Right lobe of liver (tissue), 6 donors: Measurements from ENCODE around the gene DDOST. TPM values are rescaled to one million over a fixed set of nuclear protein-coding genes. Genes with fewer than 3 reads are reported as not detected.

Source experiments
- ATAC-seq, 4 donors: fragments of 200-7000 bp; cut with Tn5 transposase; one replicate each; pipeline ENCODE4 v1.9.1; 2020; ENCODE audit warnings: mild to moderate bottlenecking in 4 of 4, moderate library complexity in 4 of 4
- DNase-seq, 3 donors: peaks; one replicate each; pipeline ENCODE4 v3.0.0-alpha.2; 2020
- H3K27ac ChIP-seq, 3 donors: fragments of 200-600 bp; one replicate each; pipeline ENCODE4 v1.8.0; 2022
- H3K27me3 ChIP-seq, 2 donors: fragments of 200-600 bp; one replicate each; pipeline ENCODE4 v1.8.0; 2022
- H3K36me3 ChIP-seq, 4 donors: fragments of 200-600 bp; sonication (generic) in 1 of 4; one replicate each; pipeline versions ENCODE4 v1.5.1 to v1.8.0; 2017 to 2022; ENCODE audit warnings: control low read depth in 1 of 4
- H3K4me1 ChIP-seq, 4 donors: fragments of 200-600 bp; sonication (generic) in 1 of 4; one replicate each; pipeline versions ENCODE4 v1.5.1 to v1.8.0; 2017 to 2022; ENCODE audit warnings: control low read depth in 1 of 4
- H3K4me3 ChIP-seq, 3 donors: fragments of 200-600 bp; one replicate each; pipeline ENCODE4 v1.8.0; 2022
- H3K9me3 ChIP-seq, 4 donors: fragments of 200-600 bp; sonication (generic) in 1 of 4; one replicate each; pipeline versions ENCODE4 v1.5.1 to v1.8.0; 2017 to 2022; ENCODE audit warnings: control low read depth in 1 of 4
- CTCF ChIP-seq, 4 donors: fragments of 200-600 bp in 3 of 4; fragments of 450-650 bp in 1 of 4; IDR thresholded peaks; one replicate each; pipeline versions ENCODE4 v1.5.1 to v1.8.0; 2016 to 2022; ENCODE audit warnings: antibody characterized with exemption in 4 of 4, mild to moderate bottlenecking in 2 of 4
- POLR2A ChIP-seq: fragments of 450-650 bp; IDR thresholded peaks from one replicate; pipeline ENCODE4 v1.6.1; 2017; ENCODE audit warnings: antibody characterized with exemption, mild to moderate bottlenecking
- WGBS: methylation state at CpG from one replicate; pipeline ENCODE4 v1.1.6; 2018; ENCODE audit warnings: low coverage, low lambda C conversion rate; ENCODE audit not compliant: insufficient coverage; ENCODE audit errors: missing lambda C conversion rate; 5-methylcytosine and 5-hydroxymethylcytosine counted together
- intact Hi-C, 2 donors: fragments of 100-400 bp; cut with DNase I; formaldehyde crosslinking; loops; one replicate each; pipeline versions ENCODE4 v1.11.2 to v1.14.1; 2022
- total RNA-seq, 6 experiments: library from RNA; depleted of rRNA in 2 of 6; stranded (reverse); fragments of >200 nt in 2 of 6; fragmentation: NEBNext Ultra II Directional in 3 of 6; extraction: Animal tissue kit (Norgen Biotek cat#: 25700) in 3 of 6; gene quantifications; one replicate each; pipeline versions ENCODE4 v1.1.0 to v1.2.4, GENCODE V29; 2016 to 2023
- donor health status: DM: no; HTN: yes; CAD: no.
- donor health status: DM: no; HTN: no; CAD: no.
- donor health status: DM: no; HTN: no; CAD: no.
- donor health status: DM: no; HTN: yes; CAD: no.
- donor health status: DM: no; HTN: yes; CAD: no.

The DDOST gene
- total RNA-seq, 6 experiments from 2014 or later: 53.0 to 132 (median 100) TPM

GRCh38 chr1:20634065-20634593 is 27.0 kb downstream of the DDOST start:
- Histone ChIP-seq H3K4me3 (peak overlapping the region; percentile 80 to 89 (median 88)), H3K27ac (peak overlapping the region; percentile 86 to 97 (median 96)), H3K36me3 (peaks cover 0 to 25% (median 6%) of the 10 kb centered on the region in 4 donors), H3K4me1 (peaks cover 0 to 19% (median 9%) of the 10 kb centered on the region in 4 donors), H3K9me3 (no peaks in the 10 kb centered on the region), H3K27me3 (no peaks in the 10 kb centered on the region)
- 0% methylated on average over 11 of the region's 11 CpGs for WGBS
- intact Hi-C loops: no loop called here
- DNase-seq (peak in 1 of 3 donors; percentile 12), ATAC-seq (no peak)
- TF ChIP-seq POLR2A: no peak
- no peak for TF ChIP-seq CTCF (IDR thresholded peaks at IDR 0.05)

GRCh38 chr1:20633190-20634064 is 27.7 kb downstream of the DDOST start, which contains the start of gene PINK1:
TSS of gene PINK1 (plus strand) at chr1:20633458. CDS start at chr1:20633549, 91 bp downstream.
- 3% methylated on average over 15 of the region's 93 CpGs for WGBS
- peaks cover 0 to 19% (median 9%) of the 10 kb centered on the region in 4 donors for H3K4me1 ChIP-seq
- no peaks in the 10 kb centered on the region for H3K9me3 ChIP-seq
- DNase-seq (peak; percentile 88 to 91 (median 91)), ATAC-seq (peak; percentile 87 to 93 (median 90))
- H3K4me3 ChIP-seq: peak within 1 kb of the TSS; percentile 80 to 89 (median 88)
- peak within 1 kb of the TSS; percentile 86 to 97 (median 96) for H3K27ac ChIP-seq
- TF ChIP-seq POLR2A (peak; percentile 96), CTCF (IDR thresholded peaks at IDR 0.05) (peak; percentile 99 to 100 (median 100))
- H3K36me3 ChIP-seq: peaks cover 0 to 18% (median 4%) of the 10 kb centered on the region in 4 donors
- no peaks in the 10 kb centered on the region for H3K27me3 ChIP-seq
- intact Hi-C loops: no loop called here

GRCh38 chr1:20632386-20632785 is 28.8 kb downstream of the DDOST start:
- intact Hi-C loops: no loop called here
- Histone ChIP-seq H3K27me3 (no peaks in the 10 kb centered on the region), H3K4me3 (no peak overlapping the region), H3K36me3 (peaks cover 0 to 7% (median 0%) of the 10 kb centered on the region in 4 donors), H3K4me1 (peaks cover 0 to 19% (median 9%) of the 10 kb centered on the region in 4 donors), H3K9me3 (no peaks in the 10 kb centered on the region), H3K27ac (no peak overlapping the region)
- ATAC-seq (no peak), DNase-seq (peak in 1 of 3 donors; percentile 3)
- TF ChIP-seq POLR2A (no peak), CTCF (IDR thresholded peaks at IDR 0.05) (no peak)
- WGBS: 90% methylated on average over 2 of the region's 3 CpGs

- H3K4me1 ChIP-seq: peaks cover 0 to 19% (median 9%) of the 10 kb centered on the region in 4 donors
- WGBS: 55% methylated on average over 4 of the region's 4 CpGs
- no peak overlapping the region for H3K4me3 ChIP-seq
- no peaks in the 10 kb centered on the region for H3K9me3 ChIP-seq
- no peaks in the 10 kb centered on the region for H3K27me3 ChIP-seq
- H3K27ac ChIP-seq: no peak overlapping the region
- no peaks in the 10 kb centered on the region for H3K36me3 ChIP-seq
- no peak for ATAC-seq
- intact Hi-C loops: no loop called here
- DNase-seq: no peak
- TF ChIP-seq POLR2A (no peak), CTCF (IDR thresholded peaks at IDR 0.05) (no peak)
Measured at GRCh38 chr1:20630729-20631128, 30.4 kb downstream of the DDOST start.
